ENCODE measurements around the gene AFAP1L1. TPM values are rescaled to one million over a fixed set of nuclear protein-coding genes. Genes with fewer than 3 reads are reported as not detected.
A peak's percentile ranks its signal among the peaks of the same experiment; 100 is the strongest.

AFAP1L1 gene
- total RNA-seq, 4 donors from 2014 or later: 4.8 to 11.6 (median 7.3) TPM

- TF ChIP-seq POLR2AphosphoS5 (IDR thresholded peaks at IDR 0.05): no peak
- no peak for TF ChIP-seq EP300 (IDR thresholded peaks at IDR 0.05)
- TF ChIP-seq CTCF (IDR thresholded peaks at IDR 0.05): no peak
- TF ChIP-seq POLR2A (IDR thresholded peaks at IDR 0.05): no peak
- Histone ChIP-seq H3K4me3 (no peak overlapping the region), H3K27ac (peak overlapping the region; percentile 38), H3K27me3 (no peaks in the 10 kb centered on the region), H3K9me3 (no peaks in the 10 kb centered on the region), H3K36me3 (no peaks in the 10 kb centered on the region), H3K4me1 (peaks cover 11% of the 10 kb centered on the region)
- DNase-seq (ENCODE audit: low spot score in 2 of 2): no peak
- 88% methylated on average over 8 of the region's 12 CpGs for WGBS
Measured at GRCh38 chr5:149382517-149383220, 111.0 kb downstream of the AFAP1L1 start.

- DNase-seq (ENCODE audit: low spot score in 2 of 2): no peak
- no peak for TF ChIP-seq POLR2A (IDR thresholded peaks at IDR 0.05)
- no peak for TF ChIP-seq EP300 (IDR thresholded peaks at IDR 0.05)
- no peak for TF ChIP-seq CTCF (IDR thresholded peaks at IDR 0.05)
- TF ChIP-seq POLR2AphosphoS5 (IDR thresholded peaks at IDR 0.05): no peak
Measured at GRCh38 chr5:149383399-149383798, 111.7 kb downstream of the AFAP1L1 start.

GRCh38 chr5:149386166-149386565 lies 114.5 kb downstream of the AFAP1L1 start:
- WGBS: 85% methylated on average over 5 of the region's 5 CpGs
- Histone ChIP-seq H3K27me3 (no peaks in the 10 kb centered on the region), H3K4me3 (no peak overlapping the region), H3K36me3 (no peaks in the 10 kb centered on the region), H3K27ac (peak overlapping the region; percentile 22), H3K4me1 (peaks cover 14% of the 10 kb centered on the region), H3K9me3 (no peaks in the 10 kb centered on the region)
- no peak for DNase-seq (ENCODE audit: low spot score in 2 of 2)
- TF ChIP-seq EP300 (IDR thresholded peaks at IDR 0.05) (no peak), POLR2A (IDR thresholded peaks at IDR 0.05) (no peak), CTCF (IDR thresholded peaks at IDR 0.05) (no peak), POLR2AphosphoS5 (IDR thresholded peaks at IDR 0.05) (no peak)

More at GRCh38 chr5:149383399-149383798, 111.7 kb downstream of the AFAP1L1 start:
- Histone ChIP-seq H3K9me3 (no peaks in the 10 kb centered on the region), H3K4me1 (peaks cover 11% of the 10 kb centered on the region), H3K4me3 (no peak overlapping the region), H3K27me3 (no peaks in the 10 kb centered on the region), H3K27ac (no peak overlapping the region), H3K36me3 (no peaks in the 10 kb centered on the region)
- 73% methylated on average over 8 of the region's 9 CpGs for WGBS

- peaks cover 9% of the 10 kb centered on the region for H3K4me1 ChIP-seq
- TF ChIP-seq EP300 (IDR thresholded peaks at IDR 0.05) (no peak), CTCF (IDR thresholded peaks at IDR 0.05) (no peak), POLR2A (IDR thresholded peaks at IDR 0.05) (no peak), POLR2AphosphoS5 (IDR thresholded peaks at IDR 0.05) (no peak)
- 78% methylated on average over 8 of the region's 9 CpGs for WGBS
- no peaks in the 10 kb centered on the region for H3K9me3 ChIP-seq
- H3K27me3 ChIP-seq: no peaks in the 10 kb centered on the region
- no peak for DNase-seq (ENCODE audit: low spot score in 2 of 2)
- no peak overlapping the region for H3K4me3 ChIP-seq
- no peaks in the 10 kb centered on the region for H3K36me3 ChIP-seq
- H3K27ac ChIP-seq: peak overlapping the region; percentile 48
Measured at GRCh38 chr5:149387081-149387631, 115.5 kb downstream of the AFAP1L1 start.

- H3K4me1 ChIP-seq: peaks cover 7% of the 10 kb centered on the region
- H3K4me3 ChIP-seq: no peak overlapping the region
- WGBS: 85% methylated on average over 1 of the region's 1 CpG
- H3K9me3 ChIP-seq: no peaks in the 10 kb centered on the region
- no peak for DNase-seq (ENCODE audit: low spot score in 2 of 2)
- H3K36me3 ChIP-seq: no peaks in the 10 kb centered on the region
- no peaks in the 10 kb centered on the region for H3K27me3 ChIP-seq
- peak overlapping the region; percentile 48 for H3K27ac ChIP-seq
- TF ChIP-seq POLR2AphosphoS5 (IDR thresholded peaks at IDR 0.05) (no peak), POLR2A (IDR thresholded peaks at IDR 0.05) (no peak), CTCF (IDR thresholded peaks at IDR 0.05) (no peak), EP300 (IDR thresholded peaks at IDR 0.05) (no peak)
Measured at GRCh38 chr5:149387982-149388381, 116.3 kb downstream of the AFAP1L1 start.
